Measurements from ENCODE around the gene GBF1. TPM values are rescaled to one million over a fixed set of nuclear protein-coding genes. Genes with fewer than 3 reads are reported as not detected.

GBF1 gene
- total RNA-seq, 1 donor from 2014 or later = 36.7 TPM

DNA sequence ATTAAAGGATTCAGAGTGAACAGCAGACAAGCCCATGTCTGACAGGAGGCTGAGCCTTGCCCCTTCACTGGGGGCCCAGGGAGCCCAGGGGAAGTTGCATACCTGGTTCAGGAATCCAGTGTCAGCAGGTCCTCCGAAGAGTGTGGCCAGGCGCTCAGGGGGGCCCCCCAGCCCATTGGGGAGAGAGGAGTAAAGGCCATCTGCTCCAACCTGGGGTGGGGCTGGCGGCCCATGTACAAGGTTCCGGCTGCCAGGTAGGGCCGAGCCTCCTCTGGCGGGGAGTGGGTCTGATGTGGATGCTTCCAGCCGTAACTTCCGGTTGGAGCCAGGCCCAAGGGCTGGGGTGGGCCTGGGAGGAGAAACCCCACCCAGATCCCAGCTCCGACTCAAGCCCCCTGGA lies 171.0 kb downstream of the GBF1 start:
- Histone ChIP-seq H3K36me3 (ENCODE audit: control insufficient read depth, insufficient read depth, low read length) (no peaks in the 10 kb centered on the region), H3K27me3 (ENCODE audit: control insufficient read depth, insufficient read depth, low read length) (peaks cover 46% of the 10 kb centered on the region), H3K4me3 (ENCODE audit: low read depth, low read length) (no peak overlapping the region)
- no peak for TF ChIP-seq CTCF (IDR thresholded peaks at IDR 0.05; ENCODE audit: insufficient read depth, low read length, poor library complexity, severe bottlenecking)
- no peak for DNase-seq (ENCODE audit: low read depth)

DNA sequence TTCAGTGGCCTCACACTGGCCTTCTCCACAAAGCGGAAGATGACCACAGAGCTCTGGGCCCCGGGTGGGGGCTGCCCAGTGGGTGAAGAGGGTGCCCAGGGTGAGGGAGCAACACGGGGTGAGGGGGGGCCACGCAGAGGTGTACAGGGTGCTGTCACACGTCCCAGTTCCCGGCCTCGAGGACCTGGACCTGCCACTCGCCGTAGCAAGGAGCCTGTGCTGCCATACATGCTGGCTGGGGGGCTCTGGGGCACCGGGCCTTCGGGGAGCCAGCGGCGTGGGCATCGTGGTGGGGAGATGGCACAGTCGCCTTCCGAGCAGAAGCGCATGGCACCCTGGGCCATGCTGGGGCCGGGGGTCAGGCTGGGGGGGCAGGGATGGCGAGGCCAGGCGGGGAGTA lies 171.4 kb downstream of the GBF1 start:
- H3K36me3 ChIP-seq (ENCODE audit: control insufficient read depth, insufficient read depth, low read length) = no peaks in the 10 kb centered on the region
- peaks cover 42% of the 10 kb centered on the region for H3K27me3 ChIP-seq (ENCODE audit: control insufficient read depth, insufficient read depth, low read length)
- TF ChIP-seq CTCF (IDR thresholded peaks at IDR 0.05; ENCODE audit: insufficient read depth, low read length, poor library complexity, severe bottlenecking) = no peak
- DNase-seq (ENCODE audit: low read depth) = no peak
- no peak overlapping the region for H3K4me3 ChIP-seq (ENCODE audit: low read depth, low read length)

- no peak for TF ChIP-seq CTCF (IDR thresholded peaks at IDR 0.05; ENCODE audit: insufficient read depth, low read length, poor library complexity, severe bottlenecking)
- peak within 1 kb of the TSS; percentile 62 for H3K4me3 ChIP-seq (ENCODE audit: low read depth, low read length)
- H3K27me3 ChIP-seq (ENCODE audit: control insufficient read depth, insufficient read depth, low read length) = peaks cover 25% of the 10 kb centered on the region
- no peak for DNase-seq (ENCODE audit: low read depth)
- H3K36me3 ChIP-seq (ENCODE audit: control insufficient read depth, insufficient read depth, low read length) = no peaks in the 10 kb centered on the region
Measured at GRCh38 chr10:102418622-102419268, 173.4 kb downstream of the GBF1 start, which contains the start of gene PSD. Gene PSD (minus strand): TSS chr10:102418785. CDS start chr10:102417038, 1,747 bp downstream.

DNA sequence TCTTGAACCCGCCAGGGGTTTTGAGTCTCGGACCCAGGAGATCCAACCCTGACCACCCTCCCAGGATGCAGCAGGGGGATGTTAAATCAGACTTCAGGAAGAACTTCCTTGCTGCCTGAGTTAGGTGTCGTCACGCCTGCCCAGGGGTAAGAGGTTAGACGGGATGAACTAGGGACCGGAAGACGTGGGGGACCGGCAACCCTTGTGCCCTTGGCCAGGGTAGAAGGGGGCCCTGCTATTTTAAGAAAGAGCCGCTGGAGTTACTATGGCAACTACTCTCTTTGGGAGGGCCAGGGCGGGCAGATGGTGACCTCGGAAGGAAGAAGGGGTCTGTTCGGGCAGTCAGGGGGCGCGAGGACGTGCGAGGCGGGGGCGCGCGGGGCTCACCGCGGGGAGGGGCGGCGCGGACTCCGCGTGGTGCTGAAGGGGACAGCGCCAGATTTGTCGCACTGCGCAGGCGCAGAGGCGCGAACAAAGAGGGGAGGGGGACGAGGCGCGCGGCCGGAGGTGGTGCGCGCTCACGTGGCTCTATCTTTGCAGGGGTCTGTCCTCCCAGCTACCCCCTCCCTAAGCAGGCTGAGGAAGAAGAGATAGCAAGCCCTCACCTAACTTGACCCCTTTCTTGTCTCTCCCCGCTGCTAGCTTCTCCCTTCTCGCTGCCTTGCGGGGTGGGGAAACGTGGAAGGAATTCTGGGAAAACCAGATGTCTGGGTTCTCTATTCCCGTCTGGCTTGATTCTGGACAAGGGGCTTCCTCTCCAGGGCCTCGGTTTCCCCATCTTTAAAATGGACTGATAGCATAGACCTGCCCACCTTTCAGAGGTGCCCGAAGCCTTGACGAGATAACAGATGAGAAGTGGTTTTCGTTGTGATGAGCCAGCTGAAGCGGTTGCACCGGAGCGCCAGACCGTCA lies 174.2 kb downstream of the GBF1 start:
- no peak for DNase-seq (ENCODE audit: low read depth)
- H3K27me3 ChIP-seq (ENCODE audit: control insufficient read depth, insufficient read depth, low read length) = peaks cover 25% of the 10 kb centered on the region
- peak overlapping the region; percentile 62 for H3K4me3 ChIP-seq (ENCODE audit: low read depth, low read length)
- no peak for TF ChIP-seq CTCF (IDR thresholded peaks at IDR 0.05; ENCODE audit: insufficient read depth, low read length, poor library complexity, severe bottlenecking)
- H3K36me3 ChIP-seq (ENCODE audit: control insufficient read depth, insufficient read depth, low read length) = no peaks in the 10 kb centered on the region

- H3K4me3 ChIP-seq (ENCODE audit: low read depth, low read length) = peak overlapping the region; percentile 62
- H3K27me3 ChIP-seq (ENCODE audit: control insufficient read depth, insufficient read depth, low read length) = peaks cover 20% of the 10 kb centered on the region
- DNase-seq (ENCODE audit: low read depth) = no peak
- TF ChIP-seq CTCF (IDR thresholded peaks at IDR 0.05; ENCODE audit: insufficient read depth, low read length, poor library complexity, severe bottlenecking) = no peak
- H3K36me3 ChIP-seq (ENCODE audit: control insufficient read depth, insufficient read depth, low read length) = no peaks in the 10 kb centered on the region
Measured at GRCh38 chr10:102420181-102420713, 174.9 kb downstream of the GBF1 start.

Data from kidney epithelial cell (primary cell).